Bronchial epithelial cell (primary cell): ENCODE measurements around the gene SIGLEC10. TPM values are rescaled to one million over a fixed set of nuclear protein-coding genes. Genes with fewer than 3 reads are reported as not detected.

Source experiments
- DNase-seq: peaks from one replicate; pipeline ENCODE4 v3.0.0-alpha.2; 2010; ENCODE audit warnings: low read depth
- FAIRE-seq: peaks from 2 replicates; lab custom pipeline; 2011; peaks lifted over from hg19 to GRCh38; lab: Jason Lieb, UNC
- H3K27me3 ChIP-seq: 2 replicates; pipeline ENCODE4 v1.5.1; 2011; ENCODE audit warnings: low read length; ENCODE audit not compliant: control insufficient read depth, insufficient read depth
- H3K36me3 ChIP-seq: 2 replicates; pipeline ENCODE4 v1.5.1; 2011; ENCODE audit warnings: low read length; ENCODE audit not compliant: control insufficient read depth, insufficient read depth
- H3K4me3 ChIP-seq: 2 replicates; pipeline ENCODE4 v1.5.1; 2011; ENCODE audit warnings: mild to moderate bottlenecking, low read depth, low read length, control low read depth
- CTCF ChIP-seq: IDR thresholded peaks from 2 replicates; pipeline ENCODE4 v1.5.1; 2011; ENCODE audit warnings: mild to moderate bottlenecking, moderate library complexity, low read length, control low read depth, inconsistent platforms; ENCODE audit not compliant: insufficient read depth, severe bottlenecking
- total RNA-seq: library from RNA; depleted of rRNA; stranded (reverse); fragments of >200 nt; gene quantifications from 2 replicates; pipeline ENCODE4 v1.2.1, GENCODE V29; 2014

Gene SIGLEC10
- total RNA-seq, 1 donor from 2014 or later = not detected

- DNase-seq (peak; percentile 93), FAIRE-seq (no peak)
- H3K27me3 ChIP-seq = no peaks in the 10 kb centered on the region
- no peak for TF ChIP-seq CTCF
- no peaks in the 10 kb centered on the region for H3K36me3 ChIP-seq
- H3K4me3 ChIP-seq = peak overlapping the region; percentile 58
These were observed 50.8 kb downstream of the SIGLEC10 start for GRCh38 chr19:51366389-51367254.

GRCh38 chr19:51365965-51366388, 51.5 kb downstream of the SIGLEC10 start, which contains the start of gene ETFB:
ETFB (minus strand) TSS chr19:51366388; CDS start chr19:51366326, 62 bp downstream.
- FAIRE-seq (no peak), DNase-seq (no peak)
- TF ChIP-seq CTCF = no peak
- no peaks in the 10 kb centered on the region for H3K27me3 ChIP-seq
- peak within 1 kb of the TSS; percentile 58 for H3K4me3 ChIP-seq
- peaks cover 2% of the 10 kb centered on the region for H3K36me3 ChIP-seq

- no peak for TF ChIP-seq CTCF
- DNase-seq (peak; percentile 18), FAIRE-seq (no peak)
- Histone ChIP-seq H3K4me3 (peak overlapping the region; percentile 58), H3K27me3 (no peaks in the 10 kb centered on the region), H3K36me3 (peaks cover 2% of the 10 kb centered on the region)
These were observed 52.1 kb downstream of the SIGLEC10 start for GRCh38 chr19:51365211-51365964.

- TF ChIP-seq CTCF = no peak
These were observed 53.0 kb downstream of the SIGLEC10 start for GRCh38 chr19:51364200-51365106.

GRCh38 chr19:51361239-51361638, 56.2 kb downstream of the SIGLEC10 start:
- no peak for TF ChIP-seq CTCF
- H3K27me3 ChIP-seq = no peaks in the 10 kb centered on the region
- DNase-seq (no peak), FAIRE-seq (no peak)
- no peak overlapping the region for H3K4me3 ChIP-seq
- H3K36me3 ChIP-seq = peaks cover 2% of the 10 kb centered on the region

More at GRCh38 chr19:51364200-51365106, 53.0 kb downstream of the SIGLEC10 start:
- peaks cover 2% of the 10 kb centered on the region for H3K36me3 ChIP-seq
- H3K27me3 ChIP-seq = no peaks in the 10 kb centered on the region
- FAIRE-seq (no peak), DNase-seq (peak; percentile 59)
- no peak overlapping the region for H3K4me3 ChIP-seq

Other genes with a start within 250 kb of the SIGLEC10 start
- gene CD33, start 192.6 kb downstream of the SIGLEC10 start, total RNA-seq = not detected in 2 replicates
- gene SIGLECL1, start 166.6 kb downstream of the SIGLEC10 start, total RNA-seq = not detected in 2 replicates
- gene IGLON5, start 106.0 kb downstream of the SIGLEC10 start, total RNA-seq = not detected in 2 replicates
- 0.53 and 2.8 TPM in 2 replicates for gene VSIG10L, start 75.5 kb downstream of the SIGLEC10 start, total RNA-seq
- gene ETFB, start 51.3 kb downstream of the SIGLEC10 start, total RNA-seq = 70.6 and 79.8 TPM in 2 replicates
- not detected in 2 replicates for gene CLDND2, start 48.6 kb downstream of the SIGLEC10 start, total RNA-seq
- not detected in 2 replicates for gene NKG7, start 45.0 kb downstream of the SIGLEC10 start, total RNA-seq
- not detected in 2 replicates for gene LIM2, start 29.7 kb downstream of the SIGLEC10 start, total RNA-seq
- not detected in 2 replicates for gene C19orf84, start 27.1 kb downstream of the SIGLEC10 start, total RNA-seq
- not detected in 2 replicates for gene SIGLEC8, start 40.8 kb upstream of the SIGLEC10 start, total RNA-seq
- gene CEACAM18, start 60.9 kb upstream of the SIGLEC10 start, total RNA-seq = not detected in 2 replicates
- not detected in 2 replicates for gene SIGLEC12, start 84.2 kb upstream of the SIGLEC10 start, total RNA-seq
- not detected in 2 replicates for gene SIGLEC6, start 114.0 kb upstream of the SIGLEC10 start, total RNA-seq
- gene ZNF175, start 153.6 kb upstream of the SIGLEC10 start, total RNA-seq = 1.6 and 2.2 TPM in 2 replicates
- not detected in 2 replicates for gene SIGLEC5, start 212.8 kb upstream of the SIGLEC10 start, total RNA-seq
- not detected in 2 replicates for gene SIGLEC14, start 229.2 kb upstream of the SIGLEC10 start, total RNA-seq